Coronary artery (tissue), 2 donors: ENCODE results near the gene FBXO42.

Source experiments
- DNase-seq: peaks from one replicate; pipeline ENCODE4 v3.0.0-alpha.2; 2017; ENCODE audit warnings: low spot score
- H3K27ac ChIP-seq, 2 donors: fragments of 200-600 bp; sonication (generic); one replicate each; pipeline ENCODE4 v1.5.1; 2016 to 2019
- H3K4me3 ChIP-seq: fragments of 200-600 bp; sonication (generic); 2 replicates; pipeline ENCODE4 v1.5.1; 2016; ENCODE audit warnings: mild to moderate bottlenecking, moderate library complexity
- TF ChIP-seq, protein P1 (sequence below): fragments of 200-600 bp; sonication (generic); IDR thresholded peaks from one replicate; pipeline ENCODE4 v1.5.1; 2019; ENCODE audit warnings: antibody characterized with exemption

Gene FBXO42

DNA sequence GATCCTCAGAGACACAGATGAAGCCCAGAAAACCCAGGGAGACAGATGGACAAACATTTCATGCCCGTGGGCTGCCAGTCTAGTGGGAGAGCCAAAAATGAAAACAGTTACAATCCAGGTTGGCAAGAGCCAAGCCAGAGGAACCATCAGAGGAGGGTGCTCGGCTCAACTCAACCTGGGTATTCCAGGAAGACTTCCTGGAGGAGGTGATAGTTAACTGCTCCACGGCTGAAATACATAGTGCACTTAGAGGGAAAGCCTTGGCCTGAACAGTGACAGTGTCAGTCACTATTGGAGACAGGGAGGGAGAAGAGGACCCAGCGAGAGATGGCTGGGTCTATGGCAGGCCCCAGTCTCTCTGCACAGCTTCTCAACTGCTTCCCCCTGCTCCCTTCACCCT, 141.7 kb downstream of the FBXO42 start:
- Histone ChIP-seq H3K27ac (no peak overlapping the region), H3K4me3 (no peak overlapping the region)
- TF ChIP-seq, protein P1, sequence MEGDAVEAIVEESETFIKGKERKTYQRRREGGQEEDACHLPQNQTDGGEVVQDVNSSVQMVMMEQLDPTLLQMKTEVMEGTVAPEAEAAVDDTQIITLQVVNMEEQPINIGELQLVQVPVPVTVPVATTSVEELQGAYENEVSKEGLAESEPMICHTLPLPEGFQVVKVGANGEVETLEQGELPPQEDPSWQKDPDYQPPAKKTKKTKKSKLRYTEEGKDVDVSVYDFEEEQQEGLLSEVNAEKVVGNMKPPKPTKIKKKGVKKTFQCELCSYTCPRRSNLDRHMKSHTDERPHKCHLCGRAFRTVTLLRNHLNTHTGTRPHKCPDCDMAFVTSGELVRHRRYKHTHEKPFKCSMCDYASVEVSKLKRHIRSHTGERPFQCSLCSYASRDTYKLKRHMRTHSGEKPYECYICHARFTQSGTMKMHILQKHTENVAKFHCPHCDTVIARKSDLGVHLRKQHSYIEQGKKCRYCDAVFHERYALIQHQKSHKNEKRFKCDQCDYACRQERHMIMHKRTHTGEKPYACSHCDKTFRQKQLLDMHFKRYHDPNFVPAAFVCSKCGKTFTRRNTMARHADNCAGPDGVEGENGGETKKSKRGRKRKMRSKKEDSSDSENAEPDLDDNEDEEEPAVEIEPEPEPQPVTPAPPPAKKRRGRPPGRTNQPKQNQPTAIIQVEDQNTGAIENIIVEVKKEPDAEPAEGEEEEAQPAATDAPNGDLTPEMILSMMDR = no peak
- DNase-seq = no peak

DNA sequence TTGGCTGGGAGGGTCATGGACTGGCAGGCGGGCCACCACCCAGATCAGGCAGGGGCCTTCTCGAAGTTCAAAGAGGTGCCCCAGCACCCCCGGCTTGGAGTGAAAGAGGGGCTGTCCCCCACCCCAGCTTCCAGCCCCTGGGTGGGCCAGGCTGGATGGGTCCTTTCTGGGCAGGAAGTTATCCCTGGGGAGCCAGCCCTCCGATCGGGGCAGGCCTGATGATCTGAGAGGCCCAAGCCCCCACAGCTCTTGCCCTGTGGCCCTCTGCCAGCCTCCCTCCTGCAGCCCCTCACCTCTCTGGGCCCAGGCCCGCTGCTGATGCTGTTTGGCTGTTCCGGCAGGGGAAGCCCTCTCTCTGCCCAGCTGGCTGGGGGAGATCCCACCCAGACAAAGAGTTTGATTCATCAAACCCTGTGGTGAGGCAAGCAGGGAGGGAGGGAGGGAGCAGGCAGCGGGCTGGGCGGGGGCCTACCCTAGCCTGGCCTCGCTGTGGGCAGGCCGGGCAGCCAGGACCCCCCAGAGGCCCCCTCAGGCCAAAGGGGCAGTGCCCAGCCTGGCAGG, 142.4 kb downstream of the FBXO42 start:
- DNase-seq = no peak

DNA sequence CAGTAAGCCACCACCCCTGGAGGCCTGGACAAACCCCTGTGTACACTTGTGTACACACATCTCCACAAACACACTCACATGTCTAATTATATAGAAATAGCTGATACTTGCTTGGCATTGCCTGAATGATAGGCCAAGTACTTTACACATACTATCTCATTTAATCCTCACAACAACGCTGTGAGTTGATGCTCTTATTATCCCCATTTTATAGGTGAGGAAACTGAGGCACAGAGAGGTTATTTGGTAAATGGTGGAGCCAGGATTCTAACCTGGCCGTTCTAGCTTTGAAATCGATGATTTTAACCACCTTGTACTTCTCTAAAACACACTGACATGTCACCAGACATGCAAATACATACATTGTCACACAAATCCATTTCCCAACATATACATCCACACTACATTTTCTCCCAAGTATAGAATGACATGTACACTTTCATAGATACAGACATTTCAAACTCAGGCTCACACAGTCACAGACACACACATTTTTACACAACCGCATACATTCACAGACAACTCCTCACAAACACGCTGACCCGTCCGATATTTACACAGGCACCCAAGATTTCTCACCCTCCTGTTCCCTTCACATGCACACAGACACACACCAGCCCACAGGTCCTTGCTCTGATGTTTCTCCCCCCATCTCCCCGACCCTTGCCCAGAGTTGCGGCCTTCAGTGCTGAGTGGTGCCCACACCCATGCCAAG, 143.0 kb downstream of the FBXO42 start:
- TF ChIP-seq, protein P1 = no peak
- Histone ChIP-seq H3K27ac (peak overlapping the region in 1 of 2 donors; percentile 37), H3K4me3 (no peak overlapping the region)
- DNase-seq = no peak

More for the DNA sequence above, 142.4 kb downstream of the FBXO42 start:
- H3K27ac ChIP-seq = peak overlapping the region in 1 of 2 donors; percentile 37
- TF ChIP-seq, protein P1 = no peak
- H3K4me3 ChIP-seq = no peak overlapping the region

DNA sequence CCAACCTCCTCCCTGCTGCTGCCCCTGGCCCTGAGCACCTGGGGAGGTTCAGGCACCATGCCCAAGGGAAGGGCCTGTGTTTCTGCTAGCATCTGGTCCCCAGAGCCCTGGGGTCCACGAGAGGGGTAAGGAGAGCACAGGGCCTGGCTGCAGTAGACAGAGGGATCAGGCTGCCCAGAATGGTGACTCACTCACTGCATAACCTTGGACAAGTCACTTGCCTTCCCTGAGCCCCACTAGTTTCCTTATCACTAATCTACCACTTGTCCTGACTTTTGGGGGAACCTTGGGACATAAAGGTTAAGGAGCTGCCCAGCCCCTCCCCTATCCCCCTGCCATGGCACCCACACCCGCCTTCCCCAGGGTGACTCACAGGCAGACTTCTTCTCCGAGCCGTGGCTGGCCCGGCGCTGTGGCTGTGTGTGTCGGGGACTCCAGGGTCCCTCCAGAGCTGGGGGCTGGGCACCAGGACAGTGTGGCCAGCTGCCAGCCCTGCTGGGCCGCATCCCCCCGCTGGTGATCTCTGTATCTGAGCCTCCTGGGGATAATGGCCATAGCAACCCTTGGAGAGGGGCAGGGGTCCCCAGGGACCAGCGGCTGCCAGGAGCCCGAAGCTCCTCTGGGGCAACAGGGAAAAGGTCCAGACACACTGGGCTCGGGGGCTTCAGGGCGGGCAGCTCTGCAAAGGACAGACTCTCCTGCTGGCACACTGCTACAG, 143.9 kb downstream of the FBXO42 start:
- H3K4me3 ChIP-seq = no peak overlapping the region
- peak overlapping the region in 1 of 2 donors; percentile 20 for H3K27ac ChIP-seq
- TF ChIP-seq, protein P1 = no peak
- no peak for DNase-seq

DNA sequence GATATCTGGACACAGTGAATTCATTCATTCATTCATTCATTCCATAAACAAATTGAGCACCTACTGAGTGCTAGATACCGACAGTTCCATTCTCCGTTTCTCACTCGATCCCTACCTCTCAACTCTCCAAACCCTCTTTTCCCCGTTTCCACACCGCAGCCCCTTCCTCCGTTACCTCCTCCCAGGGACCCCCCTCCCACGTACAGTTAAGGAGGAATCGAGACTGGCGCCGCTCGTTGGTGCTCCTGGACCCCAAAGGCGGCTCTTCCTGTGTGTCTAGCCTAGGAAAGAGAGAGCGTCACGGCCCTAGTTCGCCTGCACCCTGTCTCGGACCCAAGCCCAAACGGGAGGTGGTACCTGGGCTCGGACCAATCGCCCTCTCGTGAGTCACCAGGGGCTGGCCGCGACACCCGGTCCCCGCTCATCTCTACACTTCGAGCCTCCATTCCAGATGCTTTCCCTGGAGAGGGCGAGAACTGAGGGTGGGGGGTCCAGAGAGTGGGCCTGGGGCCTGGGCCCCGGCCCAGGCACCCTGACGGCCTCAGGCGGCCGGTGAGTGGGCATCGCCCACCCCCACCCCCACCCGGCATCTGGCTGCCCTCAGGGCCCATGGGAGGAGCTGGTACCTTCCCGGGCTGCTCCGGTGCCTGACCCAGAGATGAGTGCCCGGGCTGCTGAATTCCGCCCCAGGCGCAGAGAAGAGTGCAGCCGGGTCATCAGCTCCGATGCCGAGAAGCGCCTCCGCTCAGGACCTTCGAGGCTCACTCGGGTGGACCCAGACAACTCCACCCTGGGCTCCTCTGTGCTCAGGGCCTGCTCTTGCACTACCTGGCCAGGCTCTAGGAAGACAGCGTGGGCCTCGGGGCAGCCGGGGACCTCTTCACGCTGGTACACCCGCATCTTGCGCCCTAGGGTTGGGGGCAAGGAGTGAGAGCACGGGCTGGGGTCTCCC, 144.7 kb downstream of the FBXO42 start:
- TF ChIP-seq, protein P1 = no peak
- Histone ChIP-seq H3K4me3 (peak overlapping the region; percentile 74), H3K27ac (peak overlapping the region; percentile 75 to 92)
- DNase-seq = no peak

DNA sequence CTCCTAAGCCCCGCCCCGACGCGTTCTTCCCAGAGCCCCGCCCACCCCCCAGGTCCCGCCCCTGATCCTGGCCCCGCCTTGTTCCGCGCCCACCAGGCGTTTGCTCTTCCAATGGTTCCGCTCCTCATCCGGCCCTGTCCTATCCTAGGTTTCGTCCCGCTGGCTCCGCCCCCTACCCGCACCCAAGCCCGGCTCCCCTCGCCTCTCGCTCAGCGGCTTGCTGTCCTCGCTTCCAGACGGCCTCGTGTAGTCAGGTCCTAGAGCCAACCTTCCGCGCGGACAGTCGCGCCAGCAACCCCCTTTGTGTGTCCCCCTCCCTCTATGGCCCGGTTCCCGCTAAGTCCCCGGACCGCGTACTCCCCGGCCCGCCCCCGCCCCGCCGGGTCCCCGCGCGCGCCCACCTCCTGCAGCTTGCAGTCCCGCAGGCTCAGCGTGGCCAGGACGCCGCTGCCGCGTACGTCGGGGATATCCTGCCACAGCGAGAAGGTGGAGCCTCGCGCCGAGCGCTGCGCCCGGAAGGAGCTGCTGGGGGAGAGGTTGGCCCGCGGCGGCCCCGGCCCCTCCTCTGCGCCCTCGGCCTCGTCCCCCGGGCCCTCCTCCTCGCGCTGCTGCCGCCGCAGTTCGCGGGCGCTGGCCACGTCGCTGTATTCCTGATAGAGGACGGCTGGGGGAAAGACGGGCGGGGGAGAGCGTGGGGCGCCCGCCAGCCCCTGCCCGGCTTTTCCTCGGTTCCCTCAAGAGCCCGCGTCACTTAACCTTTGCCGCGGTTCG, 145.5 kb downstream of the FBXO42 start:
- peak; percentile 98 for DNase-seq
- H3K4me3 ChIP-seq = peak overlapping the region; percentile 74
- TF ChIP-seq, protein P1 = no peak
- peak overlapping the region; percentile 75 to 92 for H3K27ac ChIP-seq
